MM.1S (cell line): ENCODE data around the gene PXDC1.

Experiments
- DNase-seq: peaks from one replicate; pipeline ENCODE4 v3.0.0-alpha.2; 2015
- H2AFZ ChIP-seq: fragments of 300-600 bp; sonication (generic); 2 replicates; pipeline ENCODE4 v1.6.0; 2016; ENCODE audit warnings: antibody characterized with exemption, low read length
- H3F3A ChIP-seq: fragments of 300-600 bp; sonication (generic); 2 replicates; pipeline ENCODE4 v1.6.1; 2016; ENCODE audit warnings: mild to moderate bottlenecking, antibody characterized with exemption, low read length, moderate library complexity, mixed read lengths; ENCODE audit not compliant: insufficient read depth
- H3K27ac ChIP-seq: fragments of 300-600 bp; sonication (generic); 2 replicates; pipeline ENCODE4 v1.5.1; 2016; ENCODE audit warnings: mild to moderate bottlenecking, low read length
- H3K27me3 ChIP-seq: fragments of 300-600 bp; sonication (generic); replicated peaks from 2 replicates; pipeline ENCODE4 v1.6.0; 2016; ENCODE audit warnings: low read length; ENCODE audit not compliant: insufficient read depth
- H3K36me3 ChIP-seq: fragments of 300-600 bp; sonication (generic); replicated peaks from 2 replicates; pipeline ENCODE4 v1.6.1; 2016; ENCODE audit warnings: mild to moderate bottlenecking, low read length, mixed read lengths; ENCODE audit not compliant: insufficient read depth
- H3K4me1 ChIP-seq: fragments of 300-600 bp; sonication (generic); 2 replicates; pipeline ENCODE4 v1.6.1; 2016; ENCODE audit warnings: low read length, mixed read lengths
- H3K4me2 ChIP-seq: fragments of 300-600 bp; sonication (generic); 2 replicates; pipeline ENCODE4 v1.6.0; 2016; ENCODE audit warnings: low read depth, low read length
- H3K4me3 ChIP-seq: fragments of 300-600 bp; sonication (generic); 2 replicates; pipeline ENCODE4 v1.5.1; 2016; ENCODE audit warnings: low read length, mixed read lengths
- H3K79me2 ChIP-seq: fragments of 300-600 bp; sonication (generic); 2 replicates; pipeline ENCODE4 v1.6.1; 2016; ENCODE audit warnings: mixed run types, low read length, mixed read lengths
- H3K9ac ChIP-seq: fragments of 300-600 bp; sonication (generic); 2 replicates; pipeline ENCODE4 v1.6.1; 2016; ENCODE audit warnings: low read length, mixed read lengths
- H3K9me2 ChIP-seq: fragments of 300-600 bp; sonication (generic); replicated peaks from 2 replicates; pipeline ENCODE4 v1.6.1; 2016; ENCODE audit warnings: mild to moderate bottlenecking, low read length, mixed read lengths; ENCODE audit not compliant: insufficient read depth
- H3K9me3 ChIP-seq: fragments of 300-600 bp; sonication (generic); replicated peaks from 2 replicates; pipeline ENCODE4 v1.6.1; 2016; ENCODE audit warnings: mild to moderate bottlenecking, low read length, mixed read lengths; ENCODE audit not compliant: insufficient read depth
- H4K20me1 ChIP-seq: fragments of 300-600 bp; sonication (generic); 2 replicates; pipeline ENCODE4 v1.6.1; 2016; ENCODE audit warnings: mild to moderate bottlenecking, low read length, moderate library complexity, mixed read lengths; ENCODE audit not compliant: insufficient read depth
- CTCF ChIP-seq: fragments of 300-600 bp; sonication (generic); IDR thresholded peaks from 2 replicates; pipeline ENCODE4 v1.5.1; 2016; ENCODE audit warnings: antibody characterized with exemption, low read length, mixed read lengths
- EZH2 ChIP-seq: fragments of 300-600 bp; sonication (generic); optimal IDR thresholded peaks from 2 replicates; pipeline ENCODE3; 2017; ENCODE audit warnings: low read depth, mild to moderate bottlenecking, antibody characterized with exemption, low read length, mixed read lengths
- EZH2phosphoT487 ChIP-seq: fragments of 300-600 bp; sonication (generic); IDR thresholded peaks from 2 replicates; pipeline ENCODE4 v1.6.1; 2018; ENCODE audit warnings: antibody characterized with exemption, low read length

Gene PXDC1

DNA sequence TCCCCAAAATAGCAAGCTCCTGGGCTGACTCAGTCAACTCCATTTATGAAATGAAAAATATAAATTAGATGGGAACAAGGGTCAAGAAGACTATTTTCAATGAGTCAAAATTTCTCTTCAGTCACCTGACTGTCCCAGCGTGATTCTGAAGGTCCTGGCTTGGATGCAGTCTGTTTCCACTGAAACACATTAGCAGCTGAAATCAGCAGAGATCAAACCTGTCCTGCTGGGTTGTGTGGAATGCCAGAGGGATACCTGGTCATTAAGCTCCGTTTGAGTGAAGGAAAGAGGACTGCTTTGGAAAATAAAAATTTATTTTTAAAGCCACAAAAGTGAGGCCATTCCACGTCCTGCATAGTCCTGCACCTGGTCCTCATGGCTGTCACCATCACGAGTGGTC, 37.4 kb downstream of the PXDC1 start:
- H3K27me3 ChIP-seq, result no peaks in the 10 kb centered on the region
- H3K4me1 ChIP-seq, result no peaks in the 10 kb centered on the region
- H3K79me2 ChIP-seq, result no peaks in the 10 kb centered on the region
- no peaks in the 10 kb centered on the region for H3K36me3 ChIP-seq
- no peaks in the 10 kb centered on the region for H3F3A ChIP-seq
- H2AFZ ChIP-seq, result no peak overlapping the region
- no peak for TF ChIP-seq EZH2phosphoT487
- no peak for TF ChIP-seq CTCF
- TF ChIP-seq EZH2, result no peak
- no peaks in the 10 kb centered on the region for H3K9me2 ChIP-seq
- no peak for DNase-seq
- H3K4me3 ChIP-seq, result no peak overlapping the region
- no peak overlapping the region for H3K27ac ChIP-seq
- H3K9ac ChIP-seq, result no peak overlapping the region
- H3K9me3 ChIP-seq, result no peaks in the 10 kb centered on the region
- no peak overlapping the region for H3K4me2 ChIP-seq
- no peaks in the 10 kb centered on the region; the same call in 1 of the 2 replicates for H4K20me1 ChIP-seq

DNA sequence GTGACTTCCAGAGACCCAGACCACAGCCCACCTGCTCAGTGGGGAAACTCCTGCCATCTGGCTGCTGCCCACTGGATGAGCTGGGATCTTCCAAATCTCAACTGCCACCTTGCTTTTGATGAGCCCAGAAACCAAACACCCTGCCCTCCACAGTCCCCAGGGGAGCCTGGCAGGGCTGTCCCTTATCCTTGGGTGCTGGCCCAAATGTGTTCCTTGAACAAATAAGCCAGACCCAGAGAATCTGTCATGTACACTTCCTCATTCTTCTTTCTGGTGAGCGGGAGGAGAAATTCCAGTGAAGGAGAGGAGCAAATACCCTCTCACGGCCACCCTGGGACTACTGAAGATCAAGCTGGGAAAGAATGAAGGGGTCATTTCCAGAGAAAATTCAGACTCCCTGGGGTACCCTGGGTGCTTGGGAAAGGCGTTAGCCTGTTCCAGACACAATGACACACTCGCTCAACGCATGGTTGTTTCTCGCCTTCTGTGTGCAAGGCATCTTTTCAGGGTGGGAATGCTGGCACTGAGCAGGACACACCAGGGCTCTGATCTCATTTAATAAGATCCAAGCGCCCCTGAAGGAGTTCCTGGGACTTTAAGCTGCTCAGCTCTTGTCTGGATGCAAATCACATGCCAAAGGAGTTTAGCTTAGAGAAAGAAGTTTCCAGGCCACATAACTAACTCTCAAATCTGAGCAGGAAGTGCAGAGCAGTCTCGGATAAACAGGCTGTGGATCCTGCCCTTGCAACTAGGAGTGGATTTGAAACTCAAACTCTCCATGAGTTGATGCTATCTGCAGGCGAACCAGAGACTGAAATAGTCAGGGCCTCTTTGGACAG, 38.5 kb downstream of the PXDC1 start:
- no peaks in the 10 kb centered on the region for H3K27me3 ChIP-seq
- H3K9me2 ChIP-seq, result no peaks in the 10 kb centered on the region
- no peaks in the 10 kb centered on the region for H3K79me2 ChIP-seq
- no peaks in the 10 kb centered on the region for H3K36me3 ChIP-seq
- H3F3A ChIP-seq, result no peaks in the 10 kb centered on the region
- no peak for TF ChIP-seq CTCF
- no peak for TF ChIP-seq EZH2
- no peak for TF ChIP-seq EZH2phosphoT487
- H4K20me1 ChIP-seq, result no peaks in the 10 kb centered on the region
- H3K4me3 ChIP-seq, result no peak overlapping the region
- H3K4me1 ChIP-seq, result no peaks in the 10 kb centered on the region
- no peak for DNase-seq
- H3K9ac ChIP-seq, result no peak overlapping the region
- no peak overlapping the region for H2AFZ ChIP-seq
- no peak overlapping the region for H3K27ac ChIP-seq
- no peaks in the 10 kb centered on the region for H3K9me3 ChIP-seq
- no peak overlapping the region for H3K4me2 ChIP-seq

DNA sequence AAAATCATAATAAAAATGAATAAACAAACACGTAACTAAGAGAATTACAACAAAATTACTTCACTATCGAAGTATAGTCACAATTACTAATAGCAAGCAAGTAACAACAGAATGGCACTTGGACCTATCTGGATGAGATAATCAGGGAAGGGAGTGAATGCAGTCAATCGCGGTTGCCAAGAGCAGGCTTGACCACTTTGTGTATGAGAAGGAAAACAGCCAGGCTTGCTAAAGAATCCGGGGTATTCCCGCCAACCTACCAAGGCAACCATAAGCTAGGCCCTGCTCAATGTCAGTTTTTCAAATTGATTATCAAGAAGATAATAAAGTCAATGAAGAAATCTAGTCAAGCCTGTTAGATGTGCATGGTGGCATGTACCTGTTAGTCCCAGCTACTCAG, 39.7 kb downstream of the PXDC1 start:
- no peaks in the 10 kb centered on the region for H3K36me3 ChIP-seq
- H3K9me2 ChIP-seq, result no peaks in the 10 kb centered on the region
- H3K9ac ChIP-seq, result no peak overlapping the region
- H3K27me3 ChIP-seq, result no peaks in the 10 kb centered on the region
- H3K79me2 ChIP-seq, result no peaks in the 10 kb centered on the region
- H4K20me1 ChIP-seq, result no peaks in the 10 kb centered on the region
- H3K27ac ChIP-seq, result no peak overlapping the region
- no peak for TF ChIP-seq CTCF
- TF ChIP-seq EZH2, result no peak
- no peak for TF ChIP-seq EZH2phosphoT487
- DNase-seq, result no peak
- H3K4me1 ChIP-seq, result no peaks in the 10 kb centered on the region
- no peaks in the 10 kb centered on the region for H3K9me3 ChIP-seq
- no peaks in the 10 kb centered on the region for H3F3A ChIP-seq
- H3K4me2 ChIP-seq, result no peak overlapping the region
- H3K4me3 ChIP-seq, result no peak overlapping the region
- H2AFZ ChIP-seq, result no peak overlapping the region
